PC-3 (cell line): ENCODE data around the gene HCN4.
A peak's percentile ranks its signal among the peaks of the same experiment; 100 is the strongest.

Experiments used
- CTCF ChIP-seq: fragments of 300-600 bp; sonication (generic); conservative IDR thresholded peaks from 2 replicates; pipeline ENCODE4 v1.5.1; 2017; ENCODE audit warnings: antibody characterized with exemption, low read depth, mild to moderate bottlenecking, low read length
- EZH2 ChIP-seq: fragments of 300-600 bp; sonication (generic); IDR thresholded peaks from one replicate; pipeline ENCODE4 v1.6.1; 2017; ENCODE audit warnings: antibody characterized with exemption, mild to moderate bottlenecking, low read length; ENCODE audit not compliant: unreplicated experiment
- EZH2phosphoT487 ChIP-seq: fragments of 300-600 bp; sonication (generic); IDR thresholded peaks from 2 replicates; pipeline ENCODE4 v1.6.1; 2018; ENCODE audit warnings: mild to moderate bottlenecking, antibody characterized with exemption, low read length, borderline replicate concordance

- TF ChIP-seq CTCF: peak; percentile 63
- TF ChIP-seq EZH2phosphoT487: no peak
- no peak for TF ChIP-seq EZH2
Observed at GRCh38 chr15:73284090-73284716, 84.6 kb downstream of the HCN4 start.
